Cardiac septum (tissue), 1 donor: Measurements from ENCODE around the gene DNAJC17. TPM values are rescaled to one million over a fixed set of nuclear protein-coding genes. Genes with fewer than 3 reads are reported as not detected.

Source experiments
- DNase-seq: peaks from one replicate; pipeline ENCODE4 v3.0.0-alpha.2; 2020; ENCODE audit warnings: low spot score
- intact Hi-C: fragments of 100-400 bp; cut with DNase I; formaldehyde crosslinking; loops from one replicate; pipeline ENCODE4 v1.14.0; 2022
- total RNA-seq: library from RNA; stranded (reverse); fragmentation: NEBNext Ultra II Directional; extraction: Animal tissue kit (Norgen Biotek cat#: 25700); gene quantifications from one replicate; pipeline ENCODE4 v1.2.1, GENCODE V29; 2021
- donor health status: DM: no; HTN: no; CAD: no.

The DNAJC17 gene
- total RNA-seq, 1 donor from 2014 or later = 19.1 TPM

DNA sequence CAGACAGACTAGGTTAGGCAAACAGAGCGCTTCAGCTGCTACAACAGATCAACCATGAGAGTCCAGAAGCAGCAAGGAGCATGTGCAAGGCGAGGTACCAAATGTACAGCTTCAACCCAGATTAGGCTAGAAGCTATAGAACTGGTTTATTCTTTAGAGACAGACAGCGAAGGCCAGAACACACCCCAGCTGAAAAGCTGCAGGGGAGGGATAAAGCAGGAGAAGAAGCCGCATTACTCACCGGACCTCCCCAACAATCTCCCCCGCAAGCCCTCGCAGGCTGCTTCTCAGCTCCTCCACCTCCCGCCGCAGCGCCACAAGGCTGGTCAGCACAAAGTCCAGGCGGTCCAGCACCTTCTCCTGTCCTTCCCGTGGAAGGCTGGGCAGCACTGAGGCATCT lies 55.5 kb downstream of the DNAJC17 start:
- no peak for DNase-seq
- intact Hi-C loops = loop anchor here (5.0 to 10.0 kb wide), 3 partner anchors 54 to 157 kb away; partner anchors contain the start of genes KNL1, RAD51 and VPS18

DNA sequence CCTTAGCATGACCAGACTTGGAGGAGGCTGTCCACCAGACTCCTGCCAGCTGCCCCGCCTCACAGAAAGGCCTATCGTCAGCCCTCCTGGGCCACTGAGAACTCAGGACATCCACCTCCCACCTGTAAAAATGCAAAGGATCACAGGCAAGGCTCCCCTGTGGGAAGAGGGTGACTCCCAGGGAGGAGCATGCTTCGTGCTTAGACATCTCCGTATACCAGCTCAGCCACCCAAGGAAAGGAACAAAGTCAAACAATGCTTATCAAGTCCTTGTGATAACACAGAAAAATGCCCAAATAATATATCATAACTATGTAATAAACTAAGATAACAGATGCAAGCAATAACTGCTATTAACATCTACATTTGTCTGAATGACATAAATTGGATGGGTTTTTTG lies 56.4 kb downstream of the DNAJC17 start:
- no peak for DNase-seq
- intact Hi-C loops = loop anchor here (5.0 to 10.0 kb wide), 3 partner anchors 54 to 156 kb away; partner anchors contain the start of genes KNL1, RAD51 and VPS18

DNA sequence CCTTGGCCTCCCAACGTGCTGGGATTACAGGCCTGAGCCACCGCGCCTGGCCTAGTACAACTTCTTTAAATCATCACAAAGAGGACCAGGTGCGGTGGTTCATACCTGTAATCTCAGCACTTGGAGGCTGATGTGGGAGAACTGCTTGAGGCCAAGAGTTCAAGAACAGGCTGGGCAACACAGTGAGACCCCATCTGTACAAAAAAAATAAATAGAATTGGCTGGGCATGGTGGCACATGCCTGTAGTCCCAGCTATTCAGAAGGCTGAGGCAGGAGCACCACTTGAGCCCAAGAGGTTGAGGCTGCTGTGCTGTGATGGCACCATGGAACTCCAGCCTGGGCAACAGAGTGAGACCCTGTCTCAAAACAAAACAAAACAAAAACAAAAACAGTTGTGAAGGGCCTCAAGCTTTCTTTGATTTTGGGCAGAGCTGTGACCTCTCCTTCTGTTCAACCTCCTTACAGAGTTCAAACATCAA lies 58.1 kb downstream of the DNAJC17 start:
- intact Hi-C loops = no loop called here
- no peak for DNase-seq

DNA sequence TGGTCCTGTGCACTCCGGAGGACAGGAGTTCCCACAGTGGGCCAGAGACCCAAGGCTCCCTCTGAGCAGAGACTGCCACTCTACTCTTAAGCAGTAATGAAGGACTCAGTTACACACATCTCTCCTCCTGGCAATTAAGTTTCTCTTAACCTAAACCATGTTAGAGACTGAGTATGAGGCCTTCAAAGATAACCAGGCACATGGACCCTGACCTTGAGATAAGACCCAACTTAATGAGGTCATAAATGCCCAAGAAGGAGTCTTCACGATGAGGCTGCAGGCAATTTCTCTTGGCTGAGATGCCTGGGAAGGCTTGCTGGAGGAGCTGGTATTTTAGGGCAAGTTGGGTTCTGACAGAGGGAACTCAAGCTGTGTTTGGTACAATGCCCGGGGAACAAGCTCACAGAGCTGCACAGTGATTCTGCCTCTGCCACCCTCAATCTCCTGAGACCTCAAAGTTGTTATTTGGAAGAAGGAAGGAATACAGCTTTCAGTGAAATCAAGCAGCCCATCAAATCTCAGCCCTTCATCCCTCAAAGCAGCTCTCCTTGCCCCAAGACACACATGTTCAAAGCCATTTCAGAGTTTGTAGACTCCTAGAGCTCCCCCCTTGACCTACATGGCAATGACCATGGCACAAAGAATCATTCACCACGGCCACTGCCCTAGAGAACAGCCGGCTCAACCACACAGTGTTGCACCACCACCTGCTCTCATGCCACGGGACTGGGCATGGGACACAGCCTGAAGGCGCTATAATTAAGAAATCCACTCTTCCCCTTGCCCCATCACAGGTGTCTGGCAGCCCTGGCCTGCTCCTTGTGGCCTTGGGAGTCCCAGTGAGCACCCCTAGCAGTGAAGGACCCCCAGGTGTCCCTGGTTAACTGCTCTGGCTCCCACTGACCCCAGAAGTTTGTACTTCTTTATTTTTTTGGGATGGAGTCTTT lies 59.3 kb downstream of the DNAJC17 start:
- intact Hi-C loops = no loop called here
- DNase-seq = no peak

DNA sequence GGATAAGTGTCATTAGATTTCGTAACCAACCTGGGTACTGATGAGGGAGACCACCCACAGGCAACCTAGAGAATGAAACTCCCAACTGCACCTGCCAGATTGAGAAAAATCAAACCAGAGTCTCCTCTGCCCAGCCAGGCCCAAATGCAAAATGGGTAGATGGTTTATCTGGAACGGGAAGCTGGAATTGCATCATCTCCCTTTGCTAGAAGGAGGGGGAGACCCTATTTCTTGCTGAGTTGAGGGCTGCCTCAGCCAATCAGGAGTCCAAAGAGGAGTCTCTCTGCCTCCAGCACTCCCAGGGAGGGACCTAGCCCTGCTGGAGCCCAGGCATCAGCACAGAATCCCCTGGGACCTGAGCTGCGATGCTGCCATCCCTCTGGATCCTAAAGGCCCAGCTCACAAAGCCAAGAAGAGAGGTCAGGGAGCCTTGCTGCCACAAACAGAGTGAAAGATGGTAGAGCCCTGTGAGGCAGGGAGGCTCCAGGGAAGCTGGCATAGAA lies 60.3 kb downstream of the DNAJC17 start:
- intact Hi-C loops = no loop called here
- DNase-seq = no peak

DNA sequence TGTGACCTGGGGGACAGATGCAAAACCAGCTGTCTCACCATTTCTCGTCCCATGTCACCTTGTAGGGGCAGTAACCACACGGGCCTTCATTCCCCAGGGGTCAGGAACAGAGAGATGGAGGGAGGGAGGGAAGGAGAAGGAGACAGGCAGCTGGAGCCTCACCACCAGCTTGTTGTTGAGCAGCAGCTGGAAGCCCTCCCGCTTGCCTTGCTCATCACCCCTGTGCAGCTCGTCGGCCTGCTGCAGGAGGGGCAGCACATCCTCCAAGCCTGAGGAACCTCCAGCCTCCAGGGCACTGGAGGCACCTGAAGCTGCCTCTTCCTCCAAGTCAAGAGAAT lies 62.5 kb downstream of the DNAJC17 start:
- intact Hi-C loops = no loop called here
- no peak for DNase-seq

DNA sequence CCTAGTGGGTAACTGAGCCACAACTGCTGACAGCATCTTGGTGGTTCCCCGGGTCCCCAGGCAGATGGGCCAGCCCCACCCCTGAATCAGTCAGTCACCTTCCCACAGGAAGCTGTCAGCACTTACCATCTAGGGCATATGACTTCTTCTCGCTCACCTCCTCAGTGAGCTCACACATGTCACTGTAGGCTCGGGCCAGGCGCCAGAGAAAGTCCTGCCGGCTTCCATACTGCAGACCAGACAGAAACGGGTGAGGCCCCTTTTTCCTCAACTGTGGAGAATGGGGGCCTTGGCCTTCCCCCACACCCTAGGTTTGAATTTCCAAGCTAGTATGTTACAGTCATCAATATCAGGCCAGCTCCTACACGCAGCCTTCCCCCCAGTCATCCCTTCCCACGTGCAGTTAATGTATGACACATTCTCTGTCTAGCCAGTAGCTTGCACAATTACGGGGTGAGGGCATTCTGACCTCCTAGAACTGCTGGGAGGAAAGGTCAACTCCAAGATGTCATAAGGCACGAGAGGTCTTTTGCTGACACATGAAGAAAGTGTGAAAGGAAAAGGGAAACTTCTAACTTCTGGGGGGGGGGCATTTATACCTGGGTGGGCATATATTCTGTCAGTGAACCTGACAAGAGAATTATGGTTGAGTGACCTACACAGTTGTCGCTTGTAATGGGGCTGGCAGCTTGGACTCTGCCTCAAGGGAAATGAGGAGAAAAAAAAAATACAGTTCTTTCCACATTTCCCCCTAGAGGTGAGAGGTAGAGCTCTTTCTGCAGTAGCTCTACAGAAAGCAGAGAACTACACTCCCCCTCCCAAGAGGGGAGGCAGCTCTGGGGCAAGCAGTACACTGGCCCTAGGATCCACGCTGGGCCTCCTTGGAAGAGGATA lies 63.1 kb downstream of the DNAJC17 start:
- DNase-seq = no peak
- intact Hi-C loops = no loop called here

DNA sequence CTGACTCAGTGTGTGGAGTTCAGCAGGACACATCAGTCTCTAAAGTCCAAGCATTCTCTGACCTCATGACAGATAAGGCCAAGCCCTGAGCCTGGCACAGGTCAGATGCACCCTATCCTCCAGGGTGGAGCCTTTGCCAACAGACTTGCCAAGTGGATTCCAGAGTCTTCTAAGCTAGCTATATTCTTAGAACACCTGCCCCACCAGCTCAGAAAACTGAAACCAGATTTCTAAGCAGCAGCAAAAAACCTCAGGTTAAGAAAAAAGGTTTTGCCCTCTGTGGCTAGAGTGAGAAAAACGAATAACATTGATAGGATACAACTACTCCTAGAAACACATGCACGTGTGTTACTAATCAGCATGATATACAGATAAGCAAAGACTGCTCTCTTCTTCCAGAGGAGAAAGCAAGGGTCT lies 63.8 kb downstream of the DNAJC17 start:
- DNase-seq = no peak
- intact Hi-C loops = no loop called here

DNA sequence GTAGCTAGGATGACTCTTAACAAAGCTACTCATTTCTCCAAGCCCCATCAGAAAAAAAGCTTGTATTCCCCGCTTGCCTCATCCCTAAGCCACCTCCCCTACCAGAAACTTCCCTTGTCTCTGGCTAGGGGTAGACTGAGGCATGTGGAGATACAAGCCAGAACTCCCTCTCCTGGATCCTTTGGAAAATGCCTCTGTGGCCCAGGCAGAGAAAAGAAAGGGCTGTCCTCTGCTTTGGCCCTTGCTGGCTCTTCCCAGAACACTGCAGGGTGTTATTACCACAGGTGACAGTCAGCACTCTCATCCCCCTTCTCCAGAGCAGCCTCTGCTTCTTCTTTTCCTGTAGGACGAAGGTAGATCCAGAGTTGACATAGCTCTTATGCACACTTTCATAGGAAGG lies 67.4 kb downstream of the DNAJC17 start:
- DNase-seq = no peak
- intact Hi-C loops = no loop called here

DNA sequence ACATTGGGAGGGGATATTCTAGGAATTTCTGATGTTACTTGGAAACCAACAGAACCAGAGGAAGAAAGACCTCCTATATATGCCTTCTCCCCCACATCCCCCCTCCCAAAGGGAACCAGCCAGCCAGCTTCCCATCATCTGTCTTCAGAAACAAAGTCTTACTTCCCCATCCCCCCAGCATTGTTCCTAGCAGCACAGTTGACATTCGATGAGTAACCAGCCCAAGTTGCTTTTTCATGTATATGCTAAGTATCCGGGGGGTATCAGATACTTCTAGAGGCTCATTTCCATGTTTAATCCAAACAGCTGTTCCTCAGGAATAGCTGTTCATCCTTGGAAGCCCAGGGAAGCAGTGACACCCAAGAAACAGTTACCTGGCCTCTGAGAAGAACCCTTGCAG lies 68.2 kb downstream of the DNAJC17 start:
- intact Hi-C loops = no loop called here
- no peak for DNase-seq

DNA sequence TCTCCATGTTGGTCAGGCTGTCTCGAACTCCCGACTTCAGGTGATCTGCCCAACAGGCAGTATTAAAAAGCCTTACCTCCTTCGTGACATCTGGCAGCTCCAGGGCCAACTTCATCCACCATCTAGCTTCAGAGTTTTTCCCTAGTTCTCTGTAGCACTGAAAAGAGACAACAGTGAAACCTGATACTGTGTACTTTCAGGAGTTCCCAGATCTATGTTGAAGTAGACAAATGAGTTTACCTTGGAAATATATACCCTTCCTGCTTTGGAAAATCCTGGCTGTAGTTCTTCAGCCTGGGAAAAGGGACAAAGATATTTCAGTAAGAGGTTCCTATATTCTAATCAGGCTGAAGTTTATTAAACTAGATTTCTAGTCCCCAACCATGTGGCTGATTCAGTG lies 70.2 kb downstream of the DNAJC17 start:
- intact Hi-C loops = no loop called here
- no peak for DNase-seq

DNA sequence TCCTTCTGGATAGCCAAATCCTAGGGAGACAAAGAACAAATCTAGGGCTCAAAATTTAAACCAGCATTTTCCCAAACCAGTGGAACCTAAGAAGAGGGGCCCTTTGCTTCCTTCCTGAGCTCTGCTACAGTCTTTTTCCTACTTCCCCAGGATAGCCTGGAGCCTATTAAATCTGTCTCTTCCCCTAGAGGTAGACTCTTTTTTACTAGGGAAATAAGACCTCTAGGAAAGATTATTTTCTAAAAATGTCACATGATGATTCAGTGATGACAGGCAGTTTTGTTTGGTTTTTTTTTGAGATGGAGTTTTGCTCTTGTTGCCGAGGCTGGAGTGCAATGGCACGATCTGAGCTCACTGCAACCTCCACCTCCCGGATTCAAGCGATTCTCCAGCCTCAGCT lies 70.7 kb downstream of the DNAJC17 start:
- no peak for DNase-seq
- intact Hi-C loops = no loop called here

DNA sequence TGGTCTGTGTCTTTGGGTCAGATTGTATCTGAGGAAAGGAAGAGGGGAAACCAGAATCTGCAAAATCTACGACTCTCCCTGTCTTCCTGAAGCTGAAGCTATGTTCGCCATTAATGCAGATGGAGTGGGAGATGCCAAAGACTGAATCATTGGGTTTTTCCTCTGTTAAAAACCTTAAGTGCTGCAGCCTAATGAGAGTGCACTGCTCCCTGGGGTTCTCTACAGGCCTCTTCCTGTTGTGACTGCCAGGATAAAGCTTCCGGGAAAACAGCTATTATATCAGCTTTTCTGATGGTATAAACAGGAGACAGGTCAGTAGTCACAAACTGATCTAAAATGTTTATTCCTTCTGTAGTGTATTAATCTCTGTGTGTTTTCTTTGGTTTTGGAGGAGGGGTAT lies 76.2 kb downstream of the DNAJC17 start:
- DNase-seq = no peak
- intact Hi-C loops = no loop called here

DNA sequence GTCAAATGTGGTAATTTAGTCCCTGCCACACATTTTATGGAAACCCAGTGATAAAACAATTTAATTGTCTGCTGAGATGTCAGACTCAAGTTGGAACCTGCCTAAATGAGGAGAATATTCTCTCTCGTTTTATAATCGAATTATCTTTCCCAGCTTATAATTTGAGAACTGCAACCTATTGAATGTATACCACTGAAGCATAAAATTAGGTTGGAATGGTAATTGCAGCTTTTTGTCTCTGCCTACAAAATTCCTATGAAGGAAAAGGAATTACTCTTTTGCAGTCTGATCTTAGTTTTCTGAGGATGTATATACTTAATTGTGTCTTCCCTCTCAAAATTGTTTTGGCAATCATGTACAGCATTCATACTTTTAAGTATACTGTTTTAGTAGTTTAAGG lies 83.4 kb downstream of the DNAJC17 start:
- intact Hi-C loops = no loop called here
- DNase-seq = no peak

DNA sequence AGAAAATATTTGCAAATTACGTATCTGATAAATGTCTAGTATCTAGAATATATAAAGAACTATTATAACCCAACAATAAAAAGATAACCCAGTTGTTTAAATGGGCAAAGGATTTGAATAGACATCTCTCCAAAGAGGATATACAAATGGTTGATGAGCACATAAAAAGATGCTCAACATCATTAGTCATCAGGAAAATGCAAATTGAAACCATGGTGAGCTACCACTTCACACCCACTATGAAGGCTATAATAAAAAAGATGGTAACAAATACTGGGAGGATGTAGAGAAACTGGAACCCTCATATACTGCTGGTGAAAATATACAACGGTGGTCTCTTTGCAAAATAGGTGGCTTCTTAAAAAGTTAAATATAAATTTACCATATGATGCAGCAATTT lies 84.3 kb downstream of the DNAJC17 start:
- intact Hi-C loops = no loop called here
- no peak for DNase-seq

DNA sequence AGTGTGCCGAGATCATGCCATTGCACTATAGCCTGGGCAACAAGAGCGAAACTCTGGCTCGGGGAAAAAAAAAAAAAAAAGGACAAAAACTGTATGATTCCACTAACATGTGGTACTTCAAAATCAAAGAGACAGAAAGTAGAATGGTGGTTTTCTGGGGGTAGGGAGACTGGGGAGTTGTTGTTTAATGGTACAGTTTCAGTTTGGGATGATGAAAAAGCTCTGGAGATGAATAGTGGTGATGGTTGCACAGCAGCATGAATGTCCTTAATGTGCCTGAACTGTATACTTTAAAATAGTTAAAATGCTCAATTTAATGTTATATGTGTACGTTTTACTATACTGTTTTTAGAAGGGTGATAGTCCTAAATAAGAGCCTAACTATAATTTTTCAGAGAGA lies 84.9 kb downstream of the DNAJC17 start:
- DNase-seq = no peak
- intact Hi-C loops = no loop called here

DNA sequence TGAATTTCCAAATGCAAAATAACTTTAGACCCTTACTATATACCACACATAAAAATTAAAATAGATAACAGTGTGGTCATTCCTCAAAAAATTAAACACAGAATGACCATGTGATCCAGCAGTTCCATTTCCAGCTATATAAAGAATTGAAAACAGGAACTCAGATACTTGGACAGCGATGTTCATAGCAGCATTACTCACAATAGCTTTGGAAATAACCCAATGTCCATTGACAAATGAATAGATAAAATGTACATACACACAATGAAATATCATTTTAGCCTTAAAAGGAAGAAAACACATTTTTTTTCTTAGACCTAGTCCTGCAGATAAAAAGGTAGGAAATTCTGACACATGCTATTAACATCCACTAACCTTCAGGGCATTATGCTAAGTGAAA lies 85.6 kb downstream of the DNAJC17 start:
- DNase-seq = no peak
- intact Hi-C loops = no loop called here

DNA sequence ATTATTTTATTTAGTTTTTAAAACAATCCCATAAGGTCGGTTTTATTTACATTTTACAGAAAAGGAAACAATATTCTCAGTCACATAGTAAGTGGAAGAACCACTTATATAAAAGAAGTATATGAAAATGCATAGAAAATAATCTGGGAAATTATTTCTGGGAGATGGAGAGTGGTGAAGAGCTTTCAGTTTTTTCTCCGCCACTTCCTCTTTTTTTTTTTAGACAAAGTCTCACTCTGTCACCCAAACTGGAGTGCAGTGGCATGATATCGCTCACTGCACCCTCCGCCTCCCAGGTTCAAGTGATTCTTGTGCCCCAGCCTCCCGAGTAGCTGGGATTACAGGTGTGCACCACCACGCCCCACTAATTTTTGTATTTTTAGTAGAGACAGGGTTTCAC lies 91.1 kb downstream of the DNAJC17 start:
- intact Hi-C loops = no loop called here
- no peak for DNase-seq
